Measurements from ENCODE around the gene PLXDC2. TPM values are rescaled to one million over a fixed set of nuclear protein-coding genes. Genes with fewer than 3 reads are reported as not detected.

The PLXDC2 gene
- total RNA-seq, 1 donor from 2014 or later: 143 TPM

GRCh38 chr10:19931894-19932590 is 115.8 kb downstream of the PLXDC2 start:
- no peaks in the 10 kb centered on the region for H3K27me3 ChIP-seq (ENCODE audit: low read depth)
- H3K4me1 ChIP-seq: peaks cover 42% of the 10 kb centered on the region
- intact Hi-C loops (cut with DNase I): no loop called here
- TF ChIP-seq, protein P1, sequence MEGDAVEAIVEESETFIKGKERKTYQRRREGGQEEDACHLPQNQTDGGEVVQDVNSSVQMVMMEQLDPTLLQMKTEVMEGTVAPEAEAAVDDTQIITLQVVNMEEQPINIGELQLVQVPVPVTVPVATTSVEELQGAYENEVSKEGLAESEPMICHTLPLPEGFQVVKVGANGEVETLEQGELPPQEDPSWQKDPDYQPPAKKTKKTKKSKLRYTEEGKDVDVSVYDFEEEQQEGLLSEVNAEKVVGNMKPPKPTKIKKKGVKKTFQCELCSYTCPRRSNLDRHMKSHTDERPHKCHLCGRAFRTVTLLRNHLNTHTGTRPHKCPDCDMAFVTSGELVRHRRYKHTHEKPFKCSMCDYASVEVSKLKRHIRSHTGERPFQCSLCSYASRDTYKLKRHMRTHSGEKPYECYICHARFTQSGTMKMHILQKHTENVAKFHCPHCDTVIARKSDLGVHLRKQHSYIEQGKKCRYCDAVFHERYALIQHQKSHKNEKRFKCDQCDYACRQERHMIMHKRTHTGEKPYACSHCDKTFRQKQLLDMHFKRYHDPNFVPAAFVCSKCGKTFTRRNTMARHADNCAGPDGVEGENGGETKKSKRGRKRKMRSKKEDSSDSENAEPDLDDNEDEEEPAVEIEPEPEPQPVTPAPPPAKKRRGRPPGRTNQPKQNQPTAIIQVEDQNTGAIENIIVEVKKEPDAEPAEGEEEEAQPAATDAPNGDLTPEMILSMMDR (IDR thresholded peaks at IDR 0.05): no peak
- H3K4me3 ChIP-seq: no peak overlapping the region
- H3K27ac ChIP-seq: peak overlapping the region; percentile 2
- no peaks in the 10 kb centered on the region for H3K9me3 ChIP-seq
- no peak for DNase-seq
- ATAC-seq: peak; percentile 63 to 67
- H3K36me3 ChIP-seq: no peaks in the 10 kb centered on the region

DNA sequence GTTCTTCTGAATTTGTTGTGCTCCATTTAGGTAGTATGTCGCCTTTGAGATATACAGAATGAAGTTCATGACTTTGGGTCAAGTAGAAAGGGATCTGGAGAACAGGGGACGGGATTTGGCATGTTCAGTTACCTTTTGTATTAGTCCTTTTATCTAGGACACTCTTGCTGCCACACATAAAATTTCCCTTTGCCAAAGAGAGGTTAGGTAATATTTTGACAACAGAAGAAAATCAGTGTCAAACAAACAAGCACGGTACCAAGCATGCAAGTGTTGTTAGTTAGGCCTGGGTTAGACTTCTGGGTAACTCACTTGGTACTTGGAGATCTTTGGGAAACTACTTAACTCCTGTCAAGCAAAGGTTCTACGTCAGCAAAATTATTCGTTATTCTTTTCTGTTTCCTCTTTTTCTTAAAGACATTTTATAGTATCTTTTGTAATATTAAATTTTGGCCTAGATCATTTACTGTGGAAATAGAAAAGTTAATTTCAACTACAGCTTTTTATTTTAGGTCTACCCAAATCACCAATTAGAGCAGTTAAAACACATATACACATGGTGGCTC is 116.7 kb downstream of the PLXDC2 start:
- ATAC-seq: no peak
- intact Hi-C loops (cut with DNase I): no loop called here

DNA sequence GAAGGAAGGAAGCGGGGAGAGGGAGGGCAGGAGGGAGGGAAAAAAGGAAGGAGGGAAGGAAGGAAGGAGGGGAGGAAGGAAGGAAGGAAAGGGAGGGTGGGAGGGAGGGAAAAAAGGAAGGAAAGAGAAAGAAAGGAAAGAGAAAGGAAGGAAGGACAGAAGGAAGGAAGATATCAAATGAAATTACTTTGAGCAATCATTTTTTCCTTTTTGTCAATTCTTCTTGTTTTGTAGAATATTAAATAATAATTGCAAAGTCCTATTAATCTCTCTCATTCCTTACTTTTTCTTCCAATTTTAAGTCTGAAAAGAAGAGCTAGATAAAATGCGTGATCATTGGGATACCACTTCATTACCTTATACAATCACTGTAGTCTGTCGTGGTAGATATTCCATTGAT is 117.5 kb downstream of the PLXDC2 start:
- no peaks in the 10 kb centered on the region for H3K9me3 ChIP-seq
- no peaks in the 10 kb centered on the region for H3K27me3 ChIP-seq (ENCODE audit: low read depth)
- no peak overlapping the region for H3K4me3 ChIP-seq
- H3K4me1 ChIP-seq: peaks cover 42% of the 10 kb centered on the region
- ATAC-seq: no peak
- no peak for DNase-seq
- no peaks in the 10 kb centered on the region for H3K36me3 ChIP-seq
- intact Hi-C loops (cut with DNase I): no loop called here
- no peak overlapping the region for H3K27ac ChIP-seq
- TF ChIP-seq, protein P1 (IDR thresholded peaks at IDR 0.05): no peak

More for the DNA sequence above, 116.7 kb downstream of the PLXDC2 start:
- Histone ChIP-seq H3K4me1 (peaks cover 42% of the 10 kb centered on the region), H3K27me3 (ENCODE audit: low read depth) (no peaks in the 10 kb centered on the region), H3K27ac (peak overlapping the region; percentile 25), H3K4me3 (no peak overlapping the region), H3K36me3 (no peaks in the 10 kb centered on the region), H3K9me3 (no peaks in the 10 kb centered on the region)
- no peak for DNase-seq
- TF ChIP-seq, protein P1 (IDR thresholded peaks at IDR 0.05): no peak

GRCh38 chr10:19935176-19935575 is 118.9 kb downstream of the PLXDC2 start:
- H3K36me3 ChIP-seq: no peaks in the 10 kb centered on the region
- no peaks in the 10 kb centered on the region for H3K9me3 ChIP-seq
- H3K4me1 ChIP-seq: peaks cover 30% of the 10 kb centered on the region
- ATAC-seq (no peak), DNase-seq (no peak)
- TF ChIP-seq, protein P1 (IDR thresholded peaks at IDR 0.05): no peak
- no peak overlapping the region for H3K4me3 ChIP-seq
- no peak overlapping the region for H3K27ac ChIP-seq
- intact Hi-C loops (cut with DNase I): no loop called here
- H3K27me3 ChIP-seq (ENCODE audit: low read depth): no peaks in the 10 kb centered on the region

DNA sequence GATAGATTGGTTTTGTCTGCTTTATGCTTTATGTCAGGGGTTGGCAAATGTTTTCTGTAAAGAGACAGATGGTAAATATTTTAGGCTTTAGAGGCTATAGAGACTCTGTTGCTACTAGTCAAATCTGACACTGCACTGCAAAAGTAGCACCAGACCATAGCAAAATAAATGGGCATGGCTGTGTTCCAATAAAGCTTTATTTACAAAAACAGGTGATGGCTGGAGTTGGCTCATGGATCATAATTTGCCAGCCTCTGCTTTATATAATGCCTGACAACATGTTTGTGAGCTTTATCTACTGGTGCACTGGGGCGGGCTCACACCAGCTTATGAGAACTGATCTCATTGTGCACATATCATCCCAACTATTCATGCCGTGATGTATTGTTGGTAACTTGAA is 120.1 kb downstream of the PLXDC2 start:
- no peak overlapping the region for H3K4me3 ChIP-seq
- ATAC-seq (no peak), DNase-seq (no peak)
- H3K27ac ChIP-seq: no peak overlapping the region
- H3K4me1 ChIP-seq: peaks cover 19% of the 10 kb centered on the region
- H3K9me3 ChIP-seq: no peaks in the 10 kb centered on the region
- intact Hi-C loops (cut with DNase I): no loop called here
- no peaks in the 10 kb centered on the region for H3K36me3 ChIP-seq
- H3K27me3 ChIP-seq (ENCODE audit: low read depth): no peaks in the 10 kb centered on the region
- TF ChIP-seq, protein P1 (IDR thresholded peaks at IDR 0.05): no peak

All from lower lobe of right lung (tissue), 2 donors.